RWPE1 (cell line): ENCODE measurements around the gene CHIC2.

ENCODE experiments used
- CTCF ChIA-PET: fragments of 350-600 bp; sonication (Branson Sonifier 250); formaldehyde crosslinking; extraction: SDS; loops from one replicate; lab custom pipeline; 2021; lab: Yijun Ruan, JAX
- POLR2A ChIA-PET: fragments of 400-600 bp; formaldehyde crosslinking; extraction: SDS; loops from one replicate; lab custom pipeline; 2020; ENCODE audit warnings: antibody characterized with exemption; ENCODE audit not compliant: low non-redundant PET; lab: Yijun Ruan, JAX
- DNase-seq: peaks from one replicate; pipeline ENCODE4 v3.0.0; 2012; ENCODE audit warnings: low spot score
- H3K27ac ChIP-seq: fragments of 450-650 bp; 2 replicates; pipeline ENCODE4 v1.5.1; 2017
- CTCF ChIP-seq: fragments of 450-650 bp; conservative IDR thresholded peaks from 2 replicates; pipeline ENCODE4 v1.5.1; 2017; ENCODE audit warnings: low read depth, mild to moderate bottlenecking

Gene CHIC2

DNA sequence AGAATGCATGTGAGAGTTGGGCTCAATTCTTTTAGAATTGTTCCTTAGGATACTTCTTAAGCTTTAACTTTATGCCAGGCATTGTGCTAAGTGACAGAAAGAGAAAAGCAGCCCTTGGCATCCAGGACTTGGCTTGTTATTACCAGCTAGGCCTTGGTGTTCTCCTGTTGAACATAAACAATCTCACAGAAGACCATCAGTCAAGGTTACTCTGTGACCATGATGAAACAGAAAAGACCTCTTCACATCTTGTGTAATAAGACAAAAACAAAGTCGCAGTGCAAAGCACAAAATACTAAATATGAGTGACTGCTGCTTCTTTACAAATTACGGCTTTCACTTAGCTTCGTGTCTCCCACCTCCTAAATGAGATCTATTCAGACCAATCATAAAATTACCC is 71.6 kb downstream of the CHIC2 start:
- DNase-seq, result no peak
- ChIA-PET CTCF (no interaction called here), POLR2A (no interaction called here)
- no peak overlapping the region for H3K27ac ChIP-seq
- TF ChIP-seq CTCF, result no peak

GRCh38 chr4:53991821-53992220 is 72.6 kb downstream of the CHIC2 start:
- TF ChIP-seq CTCF, result no peak
- peak; percentile 80 for DNase-seq
- ChIA-PET CTCF (no interaction called here), POLR2A (no interaction called here)
- no peak overlapping the region for H3K27ac ChIP-seq

DNA sequence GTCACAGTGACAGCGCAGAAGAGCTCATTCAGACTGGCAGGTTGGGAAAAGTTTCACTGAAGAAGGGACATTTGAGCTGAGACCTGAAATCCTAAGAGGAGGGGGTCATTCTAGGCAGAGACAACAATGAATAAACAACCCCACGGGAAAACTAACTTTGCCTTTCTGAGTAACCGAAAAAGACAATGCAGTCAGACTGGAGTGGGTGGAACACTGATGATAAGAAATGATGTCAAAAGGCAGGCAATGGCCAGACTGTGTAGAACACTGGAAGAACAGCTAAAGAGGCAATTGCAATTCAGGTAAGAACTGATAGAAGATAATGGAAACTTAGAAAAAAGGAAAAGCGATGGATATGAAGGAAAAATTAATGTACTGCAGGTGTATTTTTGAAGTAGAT is 73.8 kb downstream of the CHIC2 start:
- ChIA-PET CTCF (no interaction called here), POLR2A (no interaction called here)
- TF ChIP-seq CTCF, result no peak
- DNase-seq, result no peak
- H3K27ac ChIP-seq, result no peak overlapping the region

GRCh38 chr4:53987761-53988171 is 76.6 kb downstream of the CHIC2 start:
- no peak for TF ChIP-seq CTCF
- no peak overlapping the region for H3K27ac ChIP-seq
- POLR2A ChIA-PET, result interaction anchor here (0.6 kb wide), 1 partner anchor 128 kb away, joined by 4 read pairs; no protein-coding TSS in a partner anchor

GRCh38 chr4:53986062-53986461 is 78.3 kb downstream of the CHIC2 start:
- DNase-seq, result no peak
- no peak overlapping the region for H3K27ac ChIP-seq
- POLR2A ChIA-PET, result no interaction called here
- CTCF ChIA-PET, result interaction anchor here (0.6 kb wide), 1 partner anchor 1027 kb away, joined by 3 read pairs; no protein-coding TSS in a partner anchor
- TF ChIP-seq CTCF, result no peak

More at GRCh38 chr4:53987761-53988171, 76.6 kb downstream of the CHIC2 start:
- DNase-seq, result peak; percentile 65
- CTCF ChIA-PET, result interaction anchor here (1.5 kb wide), 1 partner anchor 23 kb away, joined by 3 read pairs; no protein-coding TSS in a partner anchor

DNA sequence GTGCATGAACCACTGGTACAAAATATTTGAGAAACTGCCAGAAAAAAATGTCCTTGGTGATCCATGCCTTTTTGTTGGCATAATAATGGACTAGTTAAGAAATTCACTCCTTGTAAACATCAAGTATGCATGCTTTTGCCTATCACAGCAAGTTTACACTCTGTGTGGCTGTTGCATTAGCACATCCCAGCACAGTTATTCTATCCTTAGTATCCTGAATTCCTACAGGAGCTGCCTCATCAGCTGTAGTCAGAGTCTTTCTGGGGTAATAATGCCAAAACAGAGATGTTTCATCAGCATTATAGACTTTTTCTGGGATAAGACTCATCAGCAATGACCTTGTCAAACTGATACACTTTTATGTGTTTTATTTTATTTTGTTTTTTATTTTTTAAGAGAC is 82.8 kb downstream of the CHIC2 start:
- ChIA-PET CTCF (interaction anchor here (0.6 kb wide), 1 partner anchor 743 kb away, joined by 3 read pairs; no protein-coding TSS in a partner anchor), POLR2A (no interaction called here)
- TF ChIP-seq CTCF, result no peak
- DNase-seq, result no peak
- no peak overlapping the region for H3K27ac ChIP-seq
